Activated CD4-positive, alpha-beta T cell treated with anti-CD3 and anti-CD28 coated beads for 24 hours (primary cell): ENCODE data around the gene RFX3.
A peak's percentile ranks its signal among the peaks of the same experiment; 100 is the strongest.

ENCODE experiments used
- DNase-seq, 2 donors: peaks; one replicate each; pipeline ENCODE4 v3.0.0-alpha.2; 2020; ENCODE audit warnings: low read depth in 2 of 2

Gene RFX3

DNA sequence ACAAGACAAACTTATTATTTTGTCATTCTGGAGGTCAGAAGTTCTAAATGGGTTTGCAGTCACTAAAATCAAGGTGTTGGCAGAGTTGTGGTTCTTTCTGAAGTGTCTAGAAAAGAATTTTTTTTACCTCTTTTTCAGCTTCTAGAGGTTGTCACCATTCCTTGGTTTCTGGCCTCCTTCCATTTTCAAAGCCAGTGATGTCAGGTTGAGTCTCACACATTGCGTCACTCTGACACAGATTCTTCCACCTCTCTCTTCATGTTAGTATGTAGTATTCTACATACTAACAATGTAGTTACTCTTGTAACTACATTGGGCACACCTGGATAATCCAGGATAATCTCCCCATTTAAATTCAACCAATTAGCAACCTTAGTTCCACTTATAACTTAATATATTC lies 290.3 kb downstream of the RFX3 start:
- DNase-seq: no peak

- DNase-seq: no peak
Measured at GRCh38 chr9:3224931-3225330, 300.9 kb downstream of the RFX3 start.

GRCh38 chr9:3215658-3216057 lies 310.1 kb downstream of the RFX3 start:
- no peak for DNase-seq

- DNase-seq: no peak
Measured at GRCh38 chr9:3214741-3215140, 311.1 kb downstream of the RFX3 start.

DNA sequence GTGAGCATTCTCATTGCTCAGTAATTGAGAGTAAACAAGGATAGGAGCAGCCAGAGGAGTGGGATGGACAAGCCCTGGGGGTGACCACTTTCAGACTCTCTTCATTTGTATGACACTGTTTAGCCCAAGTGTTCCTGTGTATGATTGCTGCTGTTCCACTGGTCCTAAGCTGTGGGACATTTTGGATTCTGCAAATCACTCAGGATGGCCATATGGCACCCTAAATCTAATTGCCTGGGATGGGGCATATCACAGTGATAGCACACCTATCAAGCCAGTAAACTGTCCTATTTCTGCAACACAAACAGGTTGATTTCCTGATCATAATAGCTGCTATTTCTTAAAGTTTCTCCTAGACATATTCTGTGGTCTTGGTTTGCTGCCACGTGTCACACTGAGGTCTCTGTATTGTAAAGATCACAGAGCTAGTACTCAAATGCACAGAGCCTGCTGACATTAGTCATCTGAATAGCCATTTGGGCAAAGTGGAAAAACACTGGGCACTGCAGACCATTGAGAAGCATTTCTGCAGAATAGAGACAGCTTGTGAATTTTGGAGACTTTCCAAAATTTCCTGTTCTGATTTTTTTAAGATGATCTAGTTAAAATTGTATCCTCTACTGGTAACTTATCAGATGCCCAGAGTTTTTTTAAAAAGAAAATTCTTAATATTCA lies 320.2 kb downstream of the RFX3 start:
- no peak for DNase-seq

DNA sequence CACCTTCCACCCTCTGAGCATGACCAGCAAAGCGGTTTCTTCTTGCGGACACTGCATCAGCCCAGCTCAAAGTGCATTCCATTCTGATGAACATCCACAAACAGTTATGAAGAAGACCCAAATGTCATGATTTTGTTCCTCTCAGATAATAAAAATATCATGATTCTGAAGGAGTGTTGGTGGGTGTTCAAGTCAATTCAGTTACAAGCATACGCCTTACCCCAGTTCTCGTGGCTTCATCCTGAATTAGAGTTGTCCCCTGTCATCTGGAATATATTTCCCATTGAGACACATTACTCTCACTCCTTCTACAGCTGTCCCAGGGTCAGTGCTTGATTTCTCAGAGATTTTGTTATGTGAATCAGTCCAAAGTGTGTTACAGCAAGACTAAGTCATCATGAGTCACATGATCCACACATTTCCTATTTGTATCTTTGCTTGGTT lies 325.4 kb downstream of the RFX3 start:
- DNase-seq: no peak

GRCh38 chr9:3193791-3194190 lies 332.0 kb downstream of the RFX3 start:
- DNase-seq: no peak

- no peak for DNase-seq
Measured at GRCh38 chr9:3191715-3192114, 334.1 kb downstream of the RFX3 start.

DNA sequence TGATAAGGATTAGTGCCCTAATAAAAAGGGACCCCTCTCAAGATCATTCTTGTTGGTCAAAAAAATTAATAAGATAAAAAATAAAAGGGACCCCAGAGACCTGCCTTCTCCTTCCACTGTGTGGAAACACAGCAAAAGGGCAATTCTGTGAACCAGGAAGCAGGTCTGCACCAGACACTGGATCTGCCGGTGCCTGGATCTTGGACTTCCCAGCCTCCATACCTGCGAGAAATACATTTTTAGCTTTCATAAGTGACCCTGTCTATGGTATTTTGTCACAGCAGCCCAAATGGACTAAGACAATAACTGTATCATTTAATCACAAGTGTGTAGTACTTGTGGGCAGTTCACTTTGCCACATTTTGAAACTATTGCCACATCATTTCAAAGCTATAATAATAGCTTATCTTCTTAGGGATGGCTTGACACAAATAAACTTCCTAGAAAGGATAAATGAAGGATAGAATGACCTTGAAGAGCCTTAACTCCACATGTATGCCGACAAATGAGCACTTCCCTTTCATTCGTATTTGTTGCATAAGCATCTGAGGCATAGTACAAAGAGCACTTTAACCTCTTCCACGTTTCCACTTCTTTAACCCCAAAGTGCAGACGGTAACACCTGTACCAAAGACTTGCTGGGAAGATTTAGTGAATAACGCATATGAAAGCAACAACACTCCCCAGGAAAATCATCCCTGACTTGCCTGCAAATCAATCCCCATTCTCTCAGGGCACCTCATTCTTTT lies 336.5 kb downstream of the RFX3 start:
- no peak for DNase-seq

DNA sequence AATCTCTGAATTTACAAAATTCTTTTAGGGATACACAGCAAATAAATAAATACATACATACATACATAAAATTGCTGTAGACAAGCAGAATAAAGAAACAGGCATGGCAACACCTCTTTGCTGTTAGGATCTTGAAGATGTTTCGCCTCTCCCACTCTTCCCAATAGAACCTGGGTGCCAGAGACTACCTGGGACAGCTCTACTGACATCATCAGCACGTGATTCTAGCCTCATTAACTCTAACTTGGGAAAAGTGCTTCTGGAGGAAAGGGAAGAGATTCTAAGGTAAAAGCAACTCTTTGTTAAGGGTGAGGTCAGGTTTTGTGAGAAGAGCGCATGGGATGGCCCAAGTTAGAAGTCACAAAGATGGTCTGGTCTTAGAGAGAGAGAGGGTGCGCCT lies 339.1 kb downstream of the RFX3 start:
- DNase-seq: no peak

- DNase-seq: peak; percentile 7 to 20
Measured at GRCh38 chr9:3181049-3181953, 344.5 kb downstream of the RFX3 start.

- no peak for DNase-seq
Measured at GRCh38 chr9:3180696-3181048, 345.1 kb downstream of the RFX3 start.

GRCh38 chr9:3179711-3180110 lies 346.1 kb downstream of the RFX3 start:
- no peak for DNase-seq

DNA sequence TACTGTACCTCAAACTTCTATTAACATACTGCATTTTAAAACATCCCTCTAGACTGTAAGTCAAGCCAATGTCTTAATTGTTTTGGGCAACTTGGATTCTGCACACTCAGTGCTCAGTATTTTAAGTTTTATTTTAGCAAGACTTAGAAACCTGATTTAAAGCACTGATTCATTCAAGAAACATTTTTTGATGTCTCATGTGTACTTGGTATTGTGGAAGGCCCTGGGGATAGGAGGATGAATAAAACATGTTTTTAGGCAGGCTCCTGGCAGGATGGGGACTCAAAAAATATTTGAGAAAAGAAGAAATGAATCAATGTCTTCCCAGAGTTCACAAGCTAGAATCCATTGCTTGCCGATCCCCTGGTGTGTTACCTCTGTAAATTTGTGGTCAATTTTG lies 347.9 kb downstream of the RFX3 start:
- no peak for DNase-seq

DNA sequence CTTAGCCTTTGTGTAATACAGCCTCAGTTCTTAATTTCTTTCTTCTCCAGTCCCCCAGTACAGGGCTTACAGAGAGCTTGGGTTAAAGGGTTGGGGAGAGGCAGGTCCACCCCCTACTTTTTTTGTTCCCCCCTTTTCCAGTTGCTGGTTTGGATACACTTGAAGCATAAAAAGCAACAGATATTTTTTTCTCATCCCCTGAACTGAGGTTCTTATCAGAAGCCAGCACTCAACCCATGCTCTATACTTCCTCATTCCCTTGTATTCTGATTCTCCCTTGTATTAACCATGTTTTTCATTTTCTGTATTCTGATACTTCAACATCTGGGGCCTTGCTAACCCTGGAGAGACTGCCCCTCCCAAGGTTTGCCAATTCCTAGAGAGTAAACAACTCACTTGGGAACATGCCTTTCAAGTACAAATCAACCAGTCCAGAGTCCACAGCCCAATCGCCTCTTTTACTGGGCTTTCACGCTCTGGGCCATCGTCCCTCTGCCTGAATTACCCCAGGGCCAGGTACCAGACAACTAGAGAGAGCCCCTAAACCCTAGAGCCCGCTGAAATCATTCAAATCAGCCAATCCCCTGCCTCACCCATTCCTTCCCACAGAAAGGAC lies 348.5 kb downstream of the RFX3 start:
- DNase-seq: no peak

DNA sequence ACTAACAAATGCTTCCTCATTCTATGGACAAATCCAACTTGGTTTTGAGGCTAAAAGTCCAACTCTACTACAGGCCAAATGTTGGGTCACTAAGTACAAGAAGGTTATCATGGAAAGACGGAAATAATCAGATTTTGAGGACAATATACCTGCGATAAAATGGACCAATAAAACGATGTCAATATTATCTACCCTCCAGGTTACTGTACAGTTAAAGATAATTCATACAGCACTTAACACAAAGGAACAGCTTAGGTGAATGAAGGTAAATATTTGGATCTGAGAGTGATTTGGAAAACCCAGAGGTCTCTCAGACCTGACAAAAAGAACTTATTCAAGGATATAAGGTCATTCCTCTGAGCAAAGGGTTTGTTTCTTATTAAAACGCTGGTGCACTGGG lies 352.4 kb downstream of the RFX3 start:
- DNase-seq: no peak

- DNase-seq: no peak
Measured at GRCh38 chr9:3170819-3171218, 355.0 kb downstream of the RFX3 start.
